GM21737 (cell line): ENCODE measurements around the gene S100A9.
"Not testable (repeated sequence)": the region's sequence is repeated elsewhere in the genome, so short reads cannot be mapped to it uniquely, and the experiment has no call there.

Experiments used
- ATAC-seq: cut with Tn5 transposase; IDR thresholded peaks from one replicate; pipeline ENCODE4 v1.9.1; 2021; ENCODE audit warnings: mild to moderate bottlenecking, moderate library complexity; ENCODE audit not compliant: unreplicated experiment

S100A9 gene

GRCh38 chr1:153344718-153345025 is 13.0 kb upstream of the S100A9 start:
- ATAC-seq: no peak

GRCh38 chr1:153345187-153346076 is 12.2 kb upstream of the S100A9 start:
- peak; percentile 41 for ATAC-seq

GRCh38 chr1:153346077-153346723 is 11.5 kb upstream of the S100A9 start:
- no peak for ATAC-seq

GRCh38 chr1:153347049-153347448 is 10.6 kb upstream of the S100A9 start:
- not testable (repeated sequence) for ATAC-seq

- ATAC-seq: no peak
Observed at GRCh38 chr1:153347856-153348255, 9.8 kb upstream of the S100A9 start.

GRCh38 chr1:153348511-153349362 is 8.9 kb upstream of the S100A9 start, which contains the start of gene PGLYRP4:
PGLYRP4 (minus strand) TSS chr1:153348841; CDS start chr1:153347932, 909 bp downstream.
- no peak for ATAC-seq

- ATAC-seq: no peak
Observed at GRCh38 chr1:153349363-153350320, 8.0 kb upstream of the S100A9 start.

GRCh38 chr1:153350321-153350957 is 7.2 kb upstream of the S100A9 start:
- no peak for ATAC-seq

GRCh38 chr1:153352523-153352922 is 5.1 kb upstream of the S100A9 start:
- no peak for ATAC-seq

GRCh38 chr1:153353226-153353947 is 4.3 kb upstream of the S100A9 start:
- ATAC-seq: no peak

- ATAC-seq: no peak
Observed at GRCh38 chr1:153354515-153355193, 3.0 kb upstream of the S100A9 start.

- ATAC-seq: no peak
Observed at GRCh38 chr1:153355445-153356071, 2.1 kb upstream of the S100A9 start.

GRCh38 chr1:153356392-153357075 is 1.1 kb upstream of the S100A9 start:
- no peak for ATAC-seq

- ATAC-seq: no peak
Observed at GRCh38 chr1:153357076-153357852, 390 bp upstream of the S100A9 start.

- ATAC-seq: no peak
Observed at GRCh38 chr1:153358691-153358975, 979 bp downstream of the S100A9 start.

- ATAC-seq: no peak
Observed at GRCh38 chr1:153359241-153359640, 1.6 kb downstream of the S100A9 start.

- ATAC-seq: no peak
Observed at GRCh38 chr1:153360190-153360589, 2.5 kb downstream of the S100A9 start.
